Mucosa of descending colon (tissue), 3 donors: Measurements from ENCODE around the gene C19orf85. TPM values are rescaled to one million over a fixed set of nuclear protein-coding genes. Genes with fewer than 3 reads are reported as not detected.

Source experiments
- ATAC-seq: fragments of 200-7000 bp; cut with Tn5 transposase; one replicate; pipeline ENCODE4 v1.9.1; 2020; ENCODE audit warnings: mild to moderate bottlenecking, moderate library complexity
- DNase-seq, 3 donors: peaks; one replicate each; pipeline ENCODE4 v3.0.0-alpha.2; 2020
- H3K36me3 ChIP-seq: fragments of 200-600 bp; one replicate; pipeline ENCODE4 v1.8.0; 2021; ENCODE audit warnings: low read depth, mild to moderate bottlenecking
- H3K4me1 ChIP-seq: fragments of 200-600 bp; one replicate; pipeline ENCODE4 v1.8.0; 2021; ENCODE audit warnings: low read depth, mild to moderate bottlenecking
- H3K4me3 ChIP-seq: fragments of 200-600 bp; one replicate; pipeline ENCODE4 v1.8.0; 2021; ENCODE audit warnings: mild to moderate bottlenecking
- H3K9me3 ChIP-seq: fragments of 200-600 bp; one replicate; pipeline ENCODE4 v1.8.0; 2021; ENCODE audit warnings: mild to moderate bottlenecking
- CTCF ChIP-seq: fragments of 200-600 bp; IDR thresholded peaks from one replicate; pipeline ENCODE4 v1.8.0; 2022; ENCODE audit warnings: antibody characterized with exemption, mild to moderate bottlenecking
- intact Hi-C, 2 donors: fragments of 100-400 bp; cut with DNase I in 1 of 2; cut with micrococcal nuclease in 1 of 2; formaldehyde crosslinking; loops; one replicate each; pipeline versions ENCODE4 v1.11.0 to v1.11.1; 2022; cut with DNase I, micrococcal nuclease
- total RNA-seq, 3 donors: library from RNA; stranded (reverse); fragmentation: NEBNext Ultra II Directional in 2 of 3; extraction: Animal tissue kit (Norgen Biotek cat#: 25700) in 2 of 3; gene quantifications; one replicate each; pipeline versions ENCODE4 v1.2.1 to v1.2.4, GENCODE V29; 2021 to 2023
- donor health status: DM: no; HTN: no; CAD: no; lungs with moderate emphysema.
- donor health status: DM: no; HTN: no; CAD: no.
- donor health status: DM: no; HTN: yes; CAD: no.

The C19orf85 gene
- total RNA-seq, 3 donors from 2014 or later = not detected

- peak in 1 of 3 donors; percentile 55 for DNase-seq
- Histone ChIP-seq H3K9me3 (no peaks in the 10 kb centered on the region), H3K36me3 (no peaks in the 10 kb centered on the region), H3K4me3 (no peak overlapping the region), H3K4me1 (peaks cover 12% of the 10 kb centered on the region)
- TF ChIP-seq CTCF = no peak
- ATAC-seq = no peak
- intact Hi-C loops = no loop called here
Measured at GRCh38 chr19:55477905-55478304, 13.4 kb upstream of the C19orf85 start.

GRCh38 chr19:55476100-55476775 is 11.7 kb upstream of the C19orf85 start, which contains the start of gene ZNF628:
Gene ZNF628, plus strand, starts transcription at chr19:55476617. Its CDS starts 3,294 bp downstream, at chr19:55479911.
- peak; percentile 99 to 100 (median 99) for DNase-seq
- no peak for TF ChIP-seq CTCF
- H3K4me1 ChIP-seq = peaks cover 12% of the 10 kb centered on the region
- intact Hi-C loops = no loop called here
- no peaks in the 10 kb centered on the region for H3K9me3 ChIP-seq
- no peaks in the 10 kb centered on the region for H3K36me3 ChIP-seq
- peak; percentile 97 for ATAC-seq
- H3K4me3 ChIP-seq = peak within 1 kb of the TSS; percentile 50

- ATAC-seq (no peak), DNase-seq (peak in 2 of 3 donors; percentile 23 to 58)
- H3K36me3 ChIP-seq = no peaks in the 10 kb centered on the region
- intact Hi-C loops = no loop called here
- H3K9me3 ChIP-seq = no peaks in the 10 kb centered on the region
- peaks cover 12% of the 10 kb centered on the region for H3K4me1 ChIP-seq
- TF ChIP-seq CTCF = no peak
- H3K4me3 ChIP-seq = no peak overlapping the region
Measured at GRCh38 chr19:55474269-55475265, 10.0 kb upstream of the C19orf85 start.

- no peak for TF ChIP-seq CTCF
- Histone ChIP-seq H3K4me1 (peaks cover 12% of the 10 kb centered on the region), H3K4me3 (no peak overlapping the region), H3K36me3 (no peaks in the 10 kb centered on the region), H3K9me3 (no peaks in the 10 kb centered on the region)
- intact Hi-C loops = no loop called here
- DNase-seq (no peak), ATAC-seq (no peak)
Measured at GRCh38 chr19:55473225-55474012, 8.9 kb upstream of the C19orf85 start.

- TF ChIP-seq CTCF = no peak
- ATAC-seq (peak; percentile 10), DNase-seq (no peak)
- intact Hi-C loops = no loop called here
- H3K9me3 ChIP-seq = no peaks in the 10 kb centered on the region
- no peak overlapping the region for H3K4me3 ChIP-seq
- H3K36me3 ChIP-seq = no peaks in the 10 kb centered on the region
- peaks cover 12% of the 10 kb centered on the region for H3K4me1 ChIP-seq
Measured at GRCh38 chr19:55472463-55472862, 7.9 kb upstream of the C19orf85 start.
